Measurements from ENCODE around the gene ANXA8. TPM values are rescaled to one million over a fixed set of nuclear protein-coding genes. Genes with fewer than 3 reads are reported as not detected.

Gene ANXA8
- total RNA-seq, 1 experiment from 2014 or later: 0.22 TPM

GRCh38 chr10:47449979-47450378 lies 33.9 kb downstream of the ANXA8 start:
- Histone ChIP-seq H2BK15ac (ENCODE audit: low read depth, low read length) (no peak overlapping the region), H2BK5ac (ENCODE audit: insufficient read length, low read length) (no peak overlapping the region)

More at GRCh38 chr10:47449979-47450378, 33.9 kb downstream of the ANXA8 start:
- Histone ChIP-seq H3K14ac (ENCODE audit: insufficient read depth, low read length) (no peak overlapping the region), H3K18ac (ENCODE audit: insufficient read length, low read depth, low read length) (no peak overlapping the region), H3K56ac (ENCODE audit: insufficient read length, low read depth, low read length) (no peak overlapping the region), H3K23me2 (ENCODE audit: insufficient read length, low read depth, low read length, poor library complexity, severe bottlenecking) (no peaks in the 10 kb centered on the region), H3K9me3 (ENCODE audit: control insufficient read depth, low read depth, low read length) (no peaks in the 10 kb centered on the region), H3K23ac (ENCODE audit: insufficient read length, low read depth, low read length) (no peak overlapping the region), H3K79me2 (ENCODE audit: insufficient read depth, low read length) (no peaks in the 10 kb centered on the region), H3K27ac (ENCODE audit: insufficient read length, low read depth, low read length) (no peak overlapping the region), H3T11ph (ENCODE audit: low read length) (no peak overlapping the region), H4K20me1 (ENCODE audit: control insufficient read depth, insufficient read depth, insufficient read length) (no peaks in the 10 kb centered on the region), H2BK20ac (ENCODE audit: low read depth, low read length, poor library complexity, severe bottlenecking) (no peak overlapping the region), H4K91ac (ENCODE audit: insufficient read length, low read depth, low read length) (no peak overlapping the region), H3K9ac (ENCODE audit: extremely low read depth, insufficient read length, low read length) (no peak overlapping the region), H3K4ac (ENCODE audit: low read depth, low read length) (no peak overlapping the region), H3K4me2 (ENCODE audit: insufficient read depth, insufficient read length, low read length) (no peak overlapping the region), H2AFZ (ENCODE audit: low read length) (no peak overlapping the region), H3K79me1 (ENCODE audit: insufficient read depth, low read depth, low read length, poor library complexity, severe bottlenecking) (no peaks in the 10 kb centered on the region), H3K4me1 (ENCODE audit: insufficient read depth, low read length) (no peaks in the 10 kb centered on the region), H2BK12ac (ENCODE audit: insufficient read length, low read depth, low read length) (no peak overlapping the region), H2AK5ac (ENCODE audit: insufficient read length, low read length) (no peak overlapping the region), H3K27me3 (ENCODE audit: insufficient read depth, low read length) (no peaks in the 10 kb centered on the region), H2BK120ac (ENCODE audit: low read depth, low read length, poor library complexity, severe bottlenecking) (no peak overlapping the region), H4K8ac (replicated peaks; ENCODE audit: insufficient read length, low read depth, low read length) (no peak overlapping the region), H4K5ac (ENCODE audit: insufficient read length, low read depth, low read length) (no peak overlapping the region)
- Mint-ChIP-seq H3K27me3 (ENCODE audit: low read depth) (peaks cover 3% of the 10 kb centered on the region), H3K27ac (no peak overlapping the region; a peak in 1 of 7 replicates), H3K4me1 (peaks cover 6 to 10% of the 10 kb centered on the region in 2 experiments), H3K36me3 (ENCODE audit: insufficient read depth in 1 of 3, low read depth in 3 of 3) (no peaks in the 10 kb centered on the region; a peak in 2 of 7 replicates), H3K9me3 (peaks cover 11 to 13% of the 10 kb centered on the region in 2 experiments; a peak in 4 of 5 replicates), H3K4me3 (no peak overlapping the region)
- DNase-seq: peak; percentile 19
- TF ChIP-seq CTCF (conservative IDR thresholded peaks at IDR 0.05): no peak
- no CpG with 5 or more reads among the region's 10 CpGs for WGBS (ENCODE audit: extremely low coverage, insufficient read length, low lambda C conversion rate)
